WERI-Rb-1 (cell line): Measurements from ENCODE around the gene VSIR.

ENCODE experiments used
- DNase-seq: peaks from one replicate; pipeline ENCODE4 v3.0.0-alpha.2; 2020
- H3K27ac ChIP-seq: fragments of 250-450 bp; sonication (Bioruptor Pico); 2 replicates; pipeline ENCODE4 v1.5.1; 2020; ENCODE audit warnings: mild to moderate bottlenecking, moderate library complexity
- H3K27me3 ChIP-seq: fragments of 250-450 bp; sonication (Bioruptor Pico); 2 replicates; pipeline ENCODE4 v1.5.1; 2021; ENCODE audit warnings: mild to moderate bottlenecking, low read depth, moderate library complexity; ENCODE audit not compliant: insufficient read depth, severe bottlenecking
- H3K36me3 ChIP-seq: fragments of 250-450 bp; sonication (Bioruptor Pico); 2 replicates; pipeline ENCODE4 v1.5.1; 2020; ENCODE audit warnings: mild to moderate bottlenecking, moderate library complexity
- H3K4me3 ChIP-seq: 2 replicates; pipeline ENCODE4 v1.5.1; 2011; ENCODE audit warnings: low read depth, mild to moderate bottlenecking, control low read depth, low read length
- H3K9me3 ChIP-seq: fragments of 250-450 bp; sonication (Bioruptor Pico); 2 replicates; pipeline ENCODE4 v1.5.1; 2021; ENCODE audit warnings: mild to moderate bottlenecking, moderate library complexity; ENCODE audit not compliant: severe bottlenecking
- CTCF ChIP-seq: IDR thresholded peaks from 2 replicates; pipeline ENCODE4 v1.5.1; 2011; ENCODE audit warnings: low read depth, mild to moderate bottlenecking, control low read depth, inconsistent platforms, low read length

The VSIR gene

GRCh38 chr10:71747039-71747531 is 26.2 kb downstream of the VSIR start:
- no peaks in the 10 kb centered on the region for H3K27me3 ChIP-seq
- H3K36me3 ChIP-seq, result peaks cover 28% of the 10 kb centered on the region
- no peak for DNase-seq
- no peaks in the 10 kb centered on the region for H3K9me3 ChIP-seq
- TF ChIP-seq CTCF, result no peak
- no peak overlapping the region for H3K4me3 ChIP-seq
- H3K27ac ChIP-seq, result no peak overlapping the region

- H3K27ac ChIP-seq, result no peak overlapping the region
- H3K4me3 ChIP-seq, result no peak overlapping the region
- TF ChIP-seq CTCF, result 0 out of 2 replicates have a peak, but pooled peaks have one; percentile 14
- no peaks in the 10 kb centered on the region for H3K27me3 ChIP-seq
- no peaks in the 10 kb centered on the region for H3K9me3 ChIP-seq
- peak; percentile 30 for DNase-seq
- peaks cover 34% of the 10 kb centered on the region for H3K36me3 ChIP-seq
These were observed 26.8 kb downstream of the VSIR start for GRCh38 chr10:71746344-71747037.

GRCh38 chr10:71745664-71746250 is 27.6 kb downstream of the VSIR start:
- DNase-seq, result no peak
- TF ChIP-seq CTCF, result no peak
- Histone ChIP-seq H3K36me3 (peaks cover 39% of the 10 kb centered on the region), H3K4me3 (no peak overlapping the region), H3K27me3 (no peaks in the 10 kb centered on the region), H3K27ac (no peak overlapping the region), H3K9me3 (no peaks in the 10 kb centered on the region)

- H3K27me3 ChIP-seq, result no peaks in the 10 kb centered on the region
- H3K36me3 ChIP-seq, result peaks cover 39% of the 10 kb centered on the region
- H3K4me3 ChIP-seq, result no peak overlapping the region
- H3K9me3 ChIP-seq, result no peaks in the 10 kb centered on the region
- TF ChIP-seq CTCF, result no peak
- no peak for DNase-seq
- H3K27ac ChIP-seq, result no peak overlapping the region
These were observed 28.2 kb downstream of the VSIR start for GRCh38 chr10:71744897-71745663.

- no peak overlapping the region for H3K27ac ChIP-seq
- TF ChIP-seq CTCF, result no peak
- H3K4me3 ChIP-seq, result no peak overlapping the region
- no peaks in the 10 kb centered on the region for H3K9me3 ChIP-seq
- DNase-seq, result no peak
- no peaks in the 10 kb centered on the region for H3K27me3 ChIP-seq
- peaks cover 39% of the 10 kb centered on the region for H3K36me3 ChIP-seq
These were observed 29.5 kb downstream of the VSIR start for GRCh38 chr10:71743866-71744265.
